GM13977 (cell line): ENCODE results near the gene IDI2.

ENCODE experiments used
- DNase-seq: peaks from one replicate; pipeline ENCODE4 v3.0.0; 2012; ENCODE audit warnings: low spot score
- in situ Hi-C: fragments of 300-500 bp; cut with MboI; formaldehyde crosslinking; loops from one replicate; pipeline ENCODE4 v1.12.0; 2022; ENCODE audit warnings: low sequenced_read_pairs, low pct_unique_long_range_greater_than_20kb, mixed read lengths, inconsistent platforms; ENCODE audit not compliant: unreplicated experiment
- TF ChIP-seq, protein P1 (sequence below): IDR thresholded peaks from 2 replicates; pipeline ENCODE4 v1.5.1; 2012; ENCODE audit warnings: mild to moderate bottlenecking, control low read depth; ENCODE audit not compliant: insufficient read depth; ENCODE audit errors: extremely low read depth, missing control alignments

The IDI2 gene

DNA sequence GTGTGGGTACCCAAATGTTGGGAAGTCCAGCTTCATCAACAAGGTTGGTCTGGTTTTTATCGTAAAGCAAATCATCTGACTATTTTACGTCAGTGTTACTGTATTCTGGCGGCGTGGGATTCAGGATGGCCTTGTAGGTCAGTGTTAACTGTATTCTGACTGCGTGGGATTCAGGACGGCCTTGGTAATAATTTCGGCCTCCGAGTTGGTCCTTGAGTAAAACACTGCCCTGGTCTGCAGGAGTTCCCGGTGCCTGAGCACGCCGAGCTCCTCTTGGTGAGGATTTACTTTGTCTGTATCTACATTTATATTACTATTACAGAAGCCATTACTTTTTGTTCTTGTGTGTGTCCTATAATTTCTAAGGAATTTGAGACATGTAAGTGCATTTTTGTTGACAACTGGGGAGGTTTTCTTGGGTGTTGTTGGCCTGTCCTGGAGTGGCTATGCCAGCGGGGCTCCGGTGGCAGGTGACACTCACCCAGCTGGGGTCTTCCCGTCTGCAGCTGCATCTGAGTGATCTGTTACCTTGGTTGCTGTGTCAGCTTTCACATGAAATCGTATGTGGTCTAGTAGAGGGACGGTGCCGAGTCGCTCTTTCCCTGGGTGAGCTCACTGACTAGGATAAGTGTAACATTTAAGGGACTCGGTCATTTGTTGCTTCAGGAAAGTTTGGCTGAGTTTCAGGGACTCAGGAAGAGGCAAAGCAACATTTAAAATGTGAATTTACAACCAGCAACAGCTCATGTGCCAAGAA, 28.2 kb downstream of the IDI2 start:
- in situ Hi-C loops: no loop called here
- no peak for DNase-seq
- TF ChIP-seq, protein P1, sequence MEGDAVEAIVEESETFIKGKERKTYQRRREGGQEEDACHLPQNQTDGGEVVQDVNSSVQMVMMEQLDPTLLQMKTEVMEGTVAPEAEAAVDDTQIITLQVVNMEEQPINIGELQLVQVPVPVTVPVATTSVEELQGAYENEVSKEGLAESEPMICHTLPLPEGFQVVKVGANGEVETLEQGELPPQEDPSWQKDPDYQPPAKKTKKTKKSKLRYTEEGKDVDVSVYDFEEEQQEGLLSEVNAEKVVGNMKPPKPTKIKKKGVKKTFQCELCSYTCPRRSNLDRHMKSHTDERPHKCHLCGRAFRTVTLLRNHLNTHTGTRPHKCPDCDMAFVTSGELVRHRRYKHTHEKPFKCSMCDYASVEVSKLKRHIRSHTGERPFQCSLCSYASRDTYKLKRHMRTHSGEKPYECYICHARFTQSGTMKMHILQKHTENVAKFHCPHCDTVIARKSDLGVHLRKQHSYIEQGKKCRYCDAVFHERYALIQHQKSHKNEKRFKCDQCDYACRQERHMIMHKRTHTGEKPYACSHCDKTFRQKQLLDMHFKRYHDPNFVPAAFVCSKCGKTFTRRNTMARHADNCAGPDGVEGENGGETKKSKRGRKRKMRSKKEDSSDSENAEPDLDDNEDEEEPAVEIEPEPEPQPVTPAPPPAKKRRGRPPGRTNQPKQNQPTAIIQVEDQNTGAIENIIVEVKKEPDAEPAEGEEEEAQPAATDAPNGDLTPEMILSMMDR: no peak

DNA sequence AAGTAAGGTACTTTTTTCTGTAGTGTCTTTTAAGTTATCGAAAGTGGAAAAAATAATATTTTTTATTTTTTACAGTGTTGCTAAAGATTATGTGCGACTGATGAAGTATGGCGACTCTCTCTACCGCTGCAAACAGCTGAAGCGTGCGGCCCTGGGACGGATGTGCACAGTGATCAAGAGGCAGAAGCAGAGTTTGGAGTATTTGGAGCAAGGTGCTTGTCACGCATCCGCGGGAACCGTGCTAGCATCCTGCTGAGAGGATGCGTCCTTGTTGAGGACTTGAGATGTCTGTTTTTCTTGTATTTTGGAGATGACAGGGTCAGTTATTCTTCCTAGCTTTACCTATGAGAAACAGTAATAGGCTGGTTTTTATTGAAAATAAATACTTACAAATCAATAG, 29.6 kb downstream of the IDI2 start:
- in situ Hi-C loops: no loop called here
- TF ChIP-seq, protein P1: no peak
- DNase-seq: no peak

DNA sequence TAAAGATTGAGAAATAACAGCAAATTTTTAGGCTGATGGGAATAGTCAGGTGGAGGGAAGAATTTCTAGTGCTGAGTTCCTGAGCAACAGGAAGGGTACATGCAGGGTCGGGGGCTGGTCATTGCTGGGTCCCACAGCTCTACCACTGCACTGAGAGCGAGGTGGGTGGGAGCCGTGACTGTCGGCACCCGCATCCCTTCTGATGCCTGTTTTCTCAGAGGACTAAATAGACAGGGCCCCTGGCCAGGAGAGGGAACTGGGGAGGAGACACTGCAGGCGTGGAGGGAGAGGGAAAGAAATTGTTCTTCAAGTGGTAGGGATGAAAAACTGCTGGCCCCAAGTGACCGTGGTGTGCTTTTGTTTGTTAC, 30.1 kb downstream of the IDI2 start:
- in situ Hi-C loops: no loop called here
- TF ChIP-seq, protein P1: no peak
- no peak for DNase-seq

DNA sequence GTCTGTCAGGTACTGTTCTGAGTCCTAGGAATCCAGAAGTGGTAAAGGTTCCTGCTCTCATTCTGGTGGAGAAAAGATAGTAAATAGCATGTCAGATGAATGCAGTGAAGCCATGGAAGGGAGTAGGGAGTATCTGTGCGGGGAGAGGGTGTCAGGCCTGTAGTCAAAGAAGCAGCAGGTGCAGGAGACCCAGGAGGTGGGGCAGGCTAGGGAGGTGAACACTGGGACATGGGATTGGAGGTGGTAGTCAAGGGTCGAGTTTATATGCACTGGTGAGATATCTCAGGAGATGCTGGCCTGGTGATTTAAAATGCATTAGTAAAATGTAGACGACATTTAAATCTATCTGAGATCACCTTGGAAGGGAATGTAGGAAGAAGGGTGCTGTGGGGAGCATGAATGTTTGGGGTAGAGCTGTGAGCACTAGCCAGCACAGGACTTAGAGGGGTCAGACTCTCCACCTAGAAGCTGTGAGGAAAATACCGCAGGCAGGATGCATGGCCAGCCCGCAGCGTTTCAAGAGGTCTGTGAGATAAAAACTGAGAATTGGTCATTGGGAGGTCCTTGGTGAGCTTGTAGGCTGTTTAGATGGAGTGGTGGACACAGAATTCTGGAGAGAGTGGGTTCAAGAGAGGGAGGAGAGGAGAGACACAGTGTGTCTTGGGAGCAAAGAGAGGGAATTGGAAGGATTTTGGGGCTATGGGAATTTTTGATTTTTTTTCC, 30.7 kb downstream of the IDI2 start:
- TF ChIP-seq, protein P1: no peak
- in situ Hi-C loops: no loop called here
- no peak for DNase-seq

DNA sequence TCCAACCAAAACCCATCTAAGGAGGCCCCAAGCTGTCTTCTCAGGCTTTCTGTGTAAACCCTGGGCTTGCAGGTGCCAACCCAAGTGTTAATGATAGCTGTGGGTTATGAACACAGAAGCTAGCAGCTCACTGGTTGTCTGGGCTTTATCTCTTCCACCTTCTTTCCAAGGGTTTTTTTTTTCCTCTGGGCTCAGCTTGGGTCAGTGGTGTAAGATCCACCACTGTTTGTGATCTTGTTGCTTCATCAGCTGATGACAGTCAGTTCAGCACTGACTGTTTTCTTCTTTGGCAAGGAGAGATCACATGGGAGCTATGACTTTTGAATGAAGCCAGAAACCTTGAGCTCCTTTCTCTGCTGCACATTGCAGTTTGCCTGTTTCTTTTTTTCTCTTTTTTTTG, 32.8 kb downstream of the IDI2 start:
- TF ChIP-seq, protein P1: no peak
- in situ Hi-C loops: no loop called here
- no peak for DNase-seq

DNA sequence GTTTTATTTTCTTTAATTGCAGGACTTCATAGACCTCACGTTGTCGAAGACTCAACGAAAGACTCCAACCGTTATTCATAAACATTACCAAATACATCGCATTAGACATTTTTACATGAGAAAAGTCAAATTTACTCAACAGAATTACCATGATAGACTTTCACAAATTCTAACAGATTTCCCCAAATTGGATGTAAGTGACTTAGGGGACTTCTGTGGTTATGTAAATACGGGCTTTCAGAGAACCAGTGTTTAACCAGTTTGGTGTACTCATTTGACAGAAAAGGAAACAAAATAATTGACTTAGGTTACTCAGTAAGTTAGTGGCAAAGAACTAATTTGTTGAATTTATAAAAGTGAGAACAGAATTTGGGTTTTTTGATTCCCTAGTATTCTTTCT, 33.2 kb downstream of the IDI2 start:
- no peak for DNase-seq
- in situ Hi-C loops: no loop called here
- TF ChIP-seq, protein P1: no peak
